ENCODE results near the gene CPSF7.
"Not testable (repeated sequence)": the region's sequence is repeated elsewhere in the genome, so short reads cannot be mapped to it uniquely, and the experiment has no call there.

CPSF7 gene

GRCh38 chr11:61429691-61430582, at the start of gene CPSF7, which contains the start of gene SDHAF2:
Gene CPSF7 (minus strand): TSS chr11:61429975. CDS start chr11:61429235, 740 bp downstream.
Gene SDHAF2 (plus strand): TSS chr11:61430124. CDS start chr11:61430147, 23 bp downstream.
- peak; percentile 98 for DNase-seq

GRCh38 chr11:61477727-61478148, 48.0 kb upstream of the CPSF7 start:
- peak; percentile 63 for DNase-seq

GRCh38 chr11:61477126-61477525, 47.4 kb upstream of the CPSF7 start:
- DNase-seq: no peak

- no peak for DNase-seq
Measured at GRCh38 chr11:61476371-61476770, 46.6 kb upstream of the CPSF7 start.

- DNase-seq: no peak
Measured at GRCh38 chr11:61475433-61475832, 45.7 kb upstream of the CPSF7 start.

GRCh38 chr11:61474013-61474643, 44.4 kb upstream of the CPSF7 start:
- no peak for DNase-seq

GRCh38 chr11:61473370-61474012, 43.7 kb upstream of the CPSF7 start:
- DNase-seq: no peak

GRCh38 chr11:61472868-61473267, 43.1 kb upstream of the CPSF7 start:
- DNase-seq: peak; percentile 58

- DNase-seq: peak; percentile 63
Measured at GRCh38 chr11:61472282-61472681, 42.5 kb upstream of the CPSF7 start.

- DNase-seq: no peak
Measured at GRCh38 chr11:61468002-61468401, 38.2 kb upstream of the CPSF7 start.

GRCh38 chr11:61467602-61468001, 37.8 kb upstream of the CPSF7 start:
- not testable (repeated sequence) for DNase-seq

- no peak for DNase-seq
Measured at GRCh38 chr11:61460986-61461385, 31.2 kb upstream of the CPSF7 start.

- DNase-seq: peak; percentile 81
Measured at GRCh38 chr11:61460474-61460881, 30.7 kb upstream of the CPSF7 start.

GRCh38 chr11:61454520-61454919, 24.7 kb upstream of the CPSF7 start:
- no peak for DNase-seq

- DNase-seq: peak; percentile 63
Measured at GRCh38 chr11:61453695-61454094, 23.9 kb upstream of the CPSF7 start.

- DNase-seq: no peak
Measured at GRCh38 chr11:61452825-61453224, 23.1 kb upstream of the CPSF7 start.

GRCh38 chr11:61448552-61448927, 18.8 kb upstream of the CPSF7 start:
- DNase-seq: no peak

GRCh38 chr11:61447601-61448551, 18.1 kb upstream of the CPSF7 start:
- no peak for DNase-seq

- peak; percentile 91 for DNase-seq
Measured at GRCh38 chr11:61446211-61446651, 16.5 kb upstream of the CPSF7 start.

GRCh38 chr11:61445516-61445915, 15.7 kb upstream of the CPSF7 start:
- DNase-seq: no peak

GRCh38 chr11:61442616-61443015, 12.8 kb upstream of the CPSF7 start:
- no peak for DNase-seq

- DNase-seq: no peak
Measured at GRCh38 chr11:61439615-61440014, 9.8 kb upstream of the CPSF7 start.

Data from right hindlimb (tissue), 1 donor.